H54 (cell line): Measurements from ENCODE around the gene GRAMD1A.
"Not testable (repeated sequence)": the region's sequence is repeated elsewhere in the genome, so short reads cannot be mapped to it uniquely, and the experiment has no call there.

Experiments
- DNase-seq: peaks from one replicate; pipeline ENCODE4 v3.0.0; 2011; ENCODE audit warnings: low spot score, mixed read lengths; ENCODE audit not compliant: insufficient read length
- FAIRE-seq: peaks from 3 replicates; lab custom pipeline; 2011; peaks lifted over from hg19 to GRCh38; lab: Jason Lieb, UNC
- POLR2A ChIP-seq: IDR thresholded peaks from 2 replicates; pipeline ENCODE4 v1.6.1; 2011; ENCODE audit warnings: low read depth, mild to moderate bottlenecking, low read length

The GRAMD1A gene

GRCh38 chr19:34999498-35000337, at the start of gene GRAMD1A:
Gene GRAMD1A (plus strand): TSS chr19:35000323. CDS start chr19:35000479, 156 bp downstream.
- peak; percentile 98 for DNase-seq
- FAIRE-seq = no peak
- peak; percentile 14; the same call in 1 of the 2 replicates for TF ChIP-seq POLR2A

GRCh38 chr19:34953092-34953491, 47.0 kb upstream of the GRAMD1A start:
- DNase-seq = no peak
- no peak for TF ChIP-seq POLR2A
- FAIRE-seq = no peak

- TF ChIP-seq POLR2A = no peak
- no peak for DNase-seq
- FAIRE-seq = no peak
These were observed 42.0 kb upstream of the GRAMD1A start for GRCh38 chr19:34957830-34958751.

- TF ChIP-seq POLR2A = no peak
- FAIRE-seq = no peak
These were observed 41.1 kb upstream of the GRAMD1A start for GRCh38 chr19:34959021-34959420.

GRCh38 chr19:34960103-34960805, 39.9 kb upstream of the GRAMD1A start:
- DNase-seq = peak; percentile 49
- FAIRE-seq = no peak

More at GRCh38 chr19:34959021-34959420, 41.1 kb upstream of the GRAMD1A start:
- no peak for DNase-seq

GRCh38 chr19:34960940-34961679, 39.0 kb upstream of the GRAMD1A start:
- TF ChIP-seq POLR2A = no peak
- DNase-seq (no peak), FAIRE-seq (no peak)

More at GRCh38 chr19:34960103-34960805, 39.9 kb upstream of the GRAMD1A start:
- no peak for TF ChIP-seq POLR2A

GRCh38 chr19:34961775-34962686, 38.1 kb upstream of the GRAMD1A start:
- FAIRE-seq (no peak), DNase-seq (no peak)
- TF ChIP-seq POLR2A = no peak

GRCh38 chr19:34962687-34963572, 37.2 kb upstream of the GRAMD1A start:
- FAIRE-seq = no peak
- TF ChIP-seq POLR2A = no peak
- DNase-seq = no peak

GRCh38 chr19:34963573-34964406, 36.3 kb upstream of the GRAMD1A start, which contains the start of gene ZNF792:
Gene ZNF792 (minus strand): TSS chr19:34964229. CDS start chr19:34963662, 567 bp downstream.
- FAIRE-seq = no peak
- TF ChIP-seq POLR2A = no peak
- peak; percentile 71 for DNase-seq

GRCh38 chr19:34964598-34964997, 35.5 kb upstream of the GRAMD1A start:
- FAIRE-seq = no peak
- no peak for TF ChIP-seq POLR2A
- DNase-seq = no peak

GRCh38 chr19:34965505-34965904, 34.6 kb upstream of the GRAMD1A start:
- FAIRE-seq, DNase-seq: not testable (repeated sequence)
